Astrocyte (in vitro differentiated cells and primary cell): ENCODE data around the gene ROBO3. TPM values are rescaled to one million over a fixed set of nuclear protein-coding genes. Genes with fewer than 3 reads are reported as not detected.

ENCODE experiments used
- DNase-seq: peaks from one replicate; pipeline ENCODE4 v3.0.0-alpha.2; 2010; ENCODE audit warnings: low read depth
- FAIRE-seq: peaks from 2 replicates; lab custom pipeline; 2011; peaks lifted over from hg19 to GRCh38; lab: Jason Lieb, UNC
- H2AFZ ChIP-seq: 2 replicates; pipeline ENCODE4 v1.6.0; 2012; ENCODE audit warnings: low read depth, low read length, inconsistent platforms
- H3K27ac ChIP-seq: 2 replicates; pipeline ENCODE4 v1.5.1; 2011; ENCODE audit warnings: low read depth, low read length, inconsistent platforms
- H3K27me3 ChIP-seq: 2 replicates; pipeline ENCODE4 v1.6.0; 2011; ENCODE audit warnings: low read length, inconsistent platforms; ENCODE audit not compliant: insufficient read depth
- H3K36me3 ChIP-seq: 2 replicates; pipeline ENCODE4 v1.5.1; 2011; ENCODE audit warnings: low read length, inconsistent platforms; ENCODE audit not compliant: insufficient read depth
- H3K4me1 ChIP-seq: 2 replicates; pipeline ENCODE4 v1.5.1; 2011; ENCODE audit warnings: low read length, inconsistent platforms; ENCODE audit not compliant: insufficient read depth
- H3K4me2 ChIP-seq: 2 replicates; pipeline ENCODE4 v1.6.0; 2012; ENCODE audit warnings: low read length, inconsistent platforms
- H3K4me3 ChIP-seq: 2 replicates; pipeline ENCODE4 v1.5.1; 2011; ENCODE audit warnings: low read depth, mild to moderate bottlenecking, low read length, inconsistent platforms; ENCODE audit not compliant: insufficient read depth
- H3K79me2 ChIP-seq: 2 replicates; pipeline ENCODE4 v1.6.0; 2012; ENCODE audit warnings: mild to moderate bottlenecking, low read length, inconsistent platforms; ENCODE audit not compliant: insufficient read depth
- H3K9ac ChIP-seq: 2 replicates; pipeline ENCODE4 v1.6.0; 2012; ENCODE audit warnings: mild to moderate bottlenecking, low read length, inconsistent platforms
- H3K9me3 ChIP-seq: 2 replicates; pipeline ENCODE4 v1.5.1; 2012; ENCODE audit warnings: low read depth, mild to moderate bottlenecking, low read length, inconsistent platforms; ENCODE audit not compliant: insufficient read depth
- H4K20me1 ChIP-seq: 2 replicates; pipeline ENCODE4 v1.6.0; 2012; ENCODE audit warnings: low read length, inconsistent platforms; ENCODE audit not compliant: insufficient read depth
- H3K27ac Mint-ChIP-seq: one replicate; pipeline ENCODE4 v1.8.0; 2021; ENCODE audit warnings: mild to moderate bottlenecking, mixed read lengths; ENCODE audit not compliant: unreplicated experiment
- H3K27me3 Mint-ChIP-seq: one replicate; pipeline ENCODE4 v1.8.0; 2021; ENCODE audit warnings: low read depth, mixed read lengths; ENCODE audit not compliant: unreplicated experiment
- H3K36me3 Mint-ChIP-seq: one replicate; pipeline ENCODE4 v1.8.0; 2021; ENCODE audit warnings: low read depth, mixed read lengths; ENCODE audit not compliant: unreplicated experiment
- H3K4me1 Mint-ChIP-seq: one replicate; pipeline ENCODE4 v1.8.0; 2021; ENCODE audit warnings: low read depth, mixed read lengths; ENCODE audit not compliant: unreplicated experiment
- H3K4me3 Mint-ChIP-seq: one replicate; pipeline ENCODE4 v1.8.0; 2021; ENCODE audit warnings: mild to moderate bottlenecking, moderate library complexity, mixed read lengths; ENCODE audit not compliant: unreplicated experiment
- H3K9me3 Mint-ChIP-seq: one replicate; pipeline ENCODE4 v1.8.0; 2021; ENCODE audit warnings: mild to moderate bottlenecking, mixed read lengths; ENCODE audit not compliant: unreplicated experiment
- EZH2 ChIP-seq: IDR thresholded peaks from 2 replicates; pipeline ENCODE4 v1.6.1; 2012; ENCODE audit warnings: mild to moderate bottlenecking, low read length, inconsistent platforms; ENCODE audit not compliant: insufficient read depth
- total RNA-seq: library from RNA; stranded (reverse); gene quantifications from 2 replicates; pipeline ENCODE4 v1.2.1, GENCODE V29; 2021
- TF ChIP-seq, protein P1 (sequence below): IDR thresholded peaks from 2 replicates; pipeline ENCODE4 v1.5.1; 2011; ENCODE audit warnings: low read depth, mild to moderate bottlenecking, inconsistent platforms, low read length, moderate library complexity; ENCODE audit not compliant: insufficient read depth

The ROBO3 gene
- total RNA-seq, 1 donor from 2014 or later: 12.9 TPM

DNA sequence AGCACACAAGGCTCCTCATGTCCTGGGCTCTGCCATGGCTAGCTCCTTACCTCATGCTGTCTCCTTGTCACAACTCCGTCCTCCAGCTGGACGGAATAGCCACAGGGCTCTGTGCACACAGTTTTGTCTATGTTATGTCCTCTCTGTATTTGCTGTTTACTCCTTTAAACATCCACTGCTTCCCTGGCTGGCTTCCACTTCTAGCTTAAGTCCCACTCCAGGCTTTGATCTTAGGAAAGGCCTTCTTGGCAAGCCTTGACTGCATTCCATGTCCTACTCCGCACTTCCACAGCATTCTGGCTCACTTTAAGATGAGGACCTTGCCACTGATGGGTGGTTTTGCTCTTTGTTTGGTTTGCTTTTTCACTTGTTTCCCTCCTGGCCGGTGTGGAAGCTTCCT, 22.9 kb upstream of the ROBO3 start:
- H3K4me3 Mint-ChIP-seq: no peak overlapping the region
- FAIRE-seq: no peak

DNA sequence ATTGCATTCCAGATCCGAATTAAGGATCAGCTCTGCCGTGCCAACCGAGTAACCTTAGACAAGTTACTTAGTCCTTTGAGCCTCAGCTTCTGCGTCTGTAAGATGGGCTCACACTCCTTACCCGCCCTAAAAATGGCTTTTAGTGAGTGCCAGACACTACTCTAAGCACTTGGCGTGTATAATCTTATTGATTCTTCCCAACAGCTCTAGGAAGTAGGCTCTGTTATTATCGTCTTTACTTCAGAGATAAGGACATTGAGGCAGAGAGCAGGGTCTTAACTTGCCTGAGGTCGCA, 21.7 kb upstream of the ROBO3 start:
- Histone ChIP-seq H3K9me3 (peaks cover 6% of the 10 kb centered on the region), H3K4me2 (peak overlapping the region; percentile 78), H2AFZ (no peak overlapping the region), H3K4me1 (peaks cover 12% of the 10 kb centered on the region), H3K36me3 (no peaks in the 10 kb centered on the region), H3K79me2 (no peaks in the 10 kb centered on the region), H3K4me3 (no peak overlapping the region), H3K27me3 (peaks cover 99% of the 10 kb centered on the region), H4K20me1 (no peaks in the 10 kb centered on the region), H3K27ac (no peak overlapping the region), H3K9ac (no peak overlapping the region)
- Mint-ChIP-seq H3K36me3 (no peaks in the 10 kb centered on the region), H3K4me3 (no peak overlapping the region), H3K27me3 (peaks cover 93% of the 10 kb centered on the region), H3K9me3 (peaks cover 3% of the 10 kb centered on the region), H3K4me1 (peaks cover 2% of the 10 kb centered on the region), H3K27ac (no peak overlapping the region)
- FAIRE-seq: no peak
- DNase-seq: no peak
- TF ChIP-seq EZH2: no peak
- TF ChIP-seq, protein P1, sequence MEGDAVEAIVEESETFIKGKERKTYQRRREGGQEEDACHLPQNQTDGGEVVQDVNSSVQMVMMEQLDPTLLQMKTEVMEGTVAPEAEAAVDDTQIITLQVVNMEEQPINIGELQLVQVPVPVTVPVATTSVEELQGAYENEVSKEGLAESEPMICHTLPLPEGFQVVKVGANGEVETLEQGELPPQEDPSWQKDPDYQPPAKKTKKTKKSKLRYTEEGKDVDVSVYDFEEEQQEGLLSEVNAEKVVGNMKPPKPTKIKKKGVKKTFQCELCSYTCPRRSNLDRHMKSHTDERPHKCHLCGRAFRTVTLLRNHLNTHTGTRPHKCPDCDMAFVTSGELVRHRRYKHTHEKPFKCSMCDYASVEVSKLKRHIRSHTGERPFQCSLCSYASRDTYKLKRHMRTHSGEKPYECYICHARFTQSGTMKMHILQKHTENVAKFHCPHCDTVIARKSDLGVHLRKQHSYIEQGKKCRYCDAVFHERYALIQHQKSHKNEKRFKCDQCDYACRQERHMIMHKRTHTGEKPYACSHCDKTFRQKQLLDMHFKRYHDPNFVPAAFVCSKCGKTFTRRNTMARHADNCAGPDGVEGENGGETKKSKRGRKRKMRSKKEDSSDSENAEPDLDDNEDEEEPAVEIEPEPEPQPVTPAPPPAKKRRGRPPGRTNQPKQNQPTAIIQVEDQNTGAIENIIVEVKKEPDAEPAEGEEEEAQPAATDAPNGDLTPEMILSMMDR: no peak

More for the DNA sequence above, 22.9 kb upstream of the ROBO3 start:
- Histone ChIP-seq H3K27me3 (peaks cover 93% of the 10 kb centered on the region), H3K79me2 (no peaks in the 10 kb centered on the region), H4K20me1 (no peaks in the 10 kb centered on the region), H3K4me3 (no peak overlapping the region), H3K4me2 (no peak overlapping the region), H3K27ac (no peak overlapping the region), H3K4me1 (peaks cover 13% of the 10 kb centered on the region), H3K9me3 (peaks cover 6% of the 10 kb centered on the region), H2AFZ (no peak overlapping the region), H3K9ac (no peak overlapping the region), H3K36me3 (no peaks in the 10 kb centered on the region)
- Mint-ChIP-seq H3K9me3 (peaks cover 3% of the 10 kb centered on the region), H3K4me1 (peaks cover 2% of the 10 kb centered on the region), H3K36me3 (no peaks in the 10 kb centered on the region), H3K27me3 (peaks cover 90% of the 10 kb centered on the region), H3K27ac (peak overlapping the region; percentile 8)
- TF ChIP-seq, protein P1: no peak
- no peak for TF ChIP-seq EZH2
- DNase-seq: no peak

DNA sequence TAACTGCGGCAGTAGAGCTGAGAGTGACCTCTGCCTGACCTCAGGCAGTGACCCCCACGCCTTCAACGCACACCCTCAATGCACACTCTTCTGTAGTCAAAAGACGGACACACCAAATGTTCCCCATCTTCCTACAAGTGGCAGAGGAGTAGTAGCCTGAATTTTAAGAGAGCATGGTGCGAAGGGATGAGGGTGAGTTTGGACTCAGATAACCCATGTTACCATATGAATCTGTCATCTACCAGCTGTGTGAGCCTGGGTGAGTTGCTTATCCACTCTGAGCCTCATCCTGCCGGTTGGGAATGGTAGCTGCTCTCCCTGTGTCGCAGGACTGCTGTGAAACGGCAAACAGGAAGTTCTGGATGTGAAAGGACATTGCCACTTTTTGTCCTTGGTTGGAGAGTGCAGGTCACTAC, 20.6 kb upstream of the ROBO3 start:
- Mint-ChIP-seq H3K27me3 (peaks cover 96% of the 10 kb centered on the region), H3K4me3 (no peak overlapping the region), H3K36me3 (no peaks in the 10 kb centered on the region), H3K27ac (no peak overlapping the region), H3K9me3 (peaks cover 3% of the 10 kb centered on the region), H3K4me1 (peaks cover 2% of the 10 kb centered on the region)
- Histone ChIP-seq H3K27ac (no peak overlapping the region), H4K20me1 (no peaks in the 10 kb centered on the region), H3K27me3 (peaks cover 98% of the 10 kb centered on the region), H3K79me2 (no peaks in the 10 kb centered on the region), H3K36me3 (no peaks in the 10 kb centered on the region), H2AFZ (no peak overlapping the region), H3K4me1 (peaks cover 10% of the 10 kb centered on the region), H3K4me2 (no peak overlapping the region), H3K9ac (no peak overlapping the region), H3K9me3 (peaks cover 6% of the 10 kb centered on the region), H3K4me3 (no peak overlapping the region)
- TF ChIP-seq, protein P1: no peak
- TF ChIP-seq EZH2: peak; percentile 65
- DNase-seq (no peak), FAIRE-seq (no peak)
